Measurements from ENCODE around the gene MATR3.

MATR3 gene

DNA sequence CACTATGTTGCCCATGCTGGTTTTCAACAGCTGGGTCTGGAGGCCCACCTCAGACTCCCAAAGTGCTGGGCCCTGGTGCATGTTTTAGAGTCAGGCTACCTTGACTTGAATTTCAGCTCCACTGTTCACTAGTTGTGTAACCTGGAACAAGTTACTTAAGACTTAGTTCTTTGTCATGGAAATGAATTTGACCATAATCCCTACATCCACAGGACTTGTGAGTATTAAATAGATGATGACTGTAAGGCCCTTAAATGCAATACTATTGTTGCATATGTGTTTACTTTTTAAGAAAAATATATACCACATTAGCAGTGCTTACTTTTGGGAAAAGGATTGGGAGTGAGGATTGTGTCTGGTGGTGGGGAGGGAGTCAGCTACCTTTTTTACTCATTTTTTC lies 64.5 kb downstream of the MATR3 start:
- no peak for DNase-seq

DNA sequence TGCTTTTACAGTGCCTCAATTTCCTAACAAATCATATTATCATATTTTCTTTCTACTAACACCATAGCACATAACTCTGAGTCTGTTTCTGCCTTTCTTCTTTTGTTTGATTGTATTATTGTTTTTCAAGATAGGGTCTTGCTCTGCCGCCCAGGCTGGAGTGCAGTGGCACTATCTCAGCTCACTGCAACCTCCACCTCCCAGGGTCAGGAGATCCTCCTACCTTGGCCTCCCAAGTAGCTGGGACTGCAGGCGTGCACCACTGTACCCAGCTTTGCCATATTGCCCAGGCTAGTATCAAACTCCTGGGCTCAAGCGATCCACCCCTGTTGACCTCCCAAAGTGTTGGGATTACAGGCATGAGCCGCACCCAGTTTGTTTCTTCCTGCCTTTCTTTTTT lies 66.8 kb downstream of the MATR3 start:
- no peak for DNase-seq

DNA sequence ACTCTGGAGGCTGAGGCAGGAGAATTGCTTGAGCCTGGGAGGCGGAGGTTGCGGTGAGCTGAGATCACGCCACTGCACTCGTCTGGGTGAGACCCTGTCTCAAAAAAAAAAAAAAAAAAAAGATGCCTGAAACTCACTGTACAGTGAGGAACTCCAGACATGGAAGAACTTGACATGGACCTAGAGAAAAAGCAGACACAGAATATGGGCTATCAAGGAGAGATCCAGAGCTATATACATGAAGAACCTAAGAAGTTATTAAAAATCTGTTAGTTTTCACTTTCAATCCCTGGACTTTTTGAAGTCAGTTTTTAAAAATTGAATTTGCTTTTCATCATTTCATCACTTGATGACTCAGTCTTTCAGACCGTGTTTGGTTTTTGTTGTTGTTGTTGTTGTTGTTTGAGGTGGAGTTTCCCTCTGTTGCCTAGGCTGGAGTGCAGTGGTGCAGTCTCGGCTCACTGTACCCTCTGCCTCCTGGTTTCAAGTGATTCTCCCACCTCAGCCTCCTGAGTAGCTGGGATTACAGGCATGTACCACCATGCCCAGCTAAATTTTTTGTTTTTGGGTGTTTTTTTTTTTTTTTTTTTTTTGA lies 68.4 kb downstream of the MATR3 start:
- DNase-seq = no peak

DNA sequence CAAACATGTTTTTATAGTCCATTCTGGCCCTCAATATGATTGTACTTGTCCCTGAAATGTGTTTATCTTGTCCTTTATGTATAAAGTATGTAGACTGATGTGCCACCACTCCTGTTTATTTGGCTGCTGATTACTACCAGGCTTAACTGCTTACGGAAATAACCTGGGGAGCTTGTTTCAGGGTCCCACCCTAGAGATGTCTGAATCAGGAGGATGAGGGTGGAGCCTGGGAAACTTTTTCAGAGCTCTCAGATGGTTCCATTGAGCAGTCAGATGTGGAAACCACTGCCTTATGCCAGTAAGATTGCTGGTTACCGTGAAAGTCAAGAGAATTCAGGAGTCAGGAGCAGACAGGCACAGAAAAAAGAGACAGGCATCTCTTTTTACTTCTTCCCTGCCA lies 70.4 kb downstream of the MATR3 start:
- no peak for DNase-seq

DNA sequence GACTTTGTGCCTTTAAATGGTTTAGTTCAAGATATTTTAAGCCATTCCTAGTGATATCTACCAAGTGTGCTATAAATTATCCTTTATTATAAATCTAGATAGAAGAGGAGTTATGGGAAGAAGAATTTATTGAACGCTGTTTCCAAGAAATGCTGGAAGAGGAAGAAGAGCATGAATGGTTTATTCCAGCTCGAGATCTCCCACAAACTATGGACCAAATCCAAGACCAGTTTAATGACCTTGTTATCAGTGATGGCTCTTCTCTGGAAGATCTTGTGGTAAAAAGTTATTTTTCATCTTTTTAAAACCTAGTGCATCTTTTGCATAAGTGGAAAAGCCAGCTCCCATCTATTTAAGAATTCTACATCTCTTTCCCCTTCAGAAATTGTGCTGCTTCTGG lies 70.9 kb downstream of the MATR3 start:
- no peak for DNase-seq

DNA sequence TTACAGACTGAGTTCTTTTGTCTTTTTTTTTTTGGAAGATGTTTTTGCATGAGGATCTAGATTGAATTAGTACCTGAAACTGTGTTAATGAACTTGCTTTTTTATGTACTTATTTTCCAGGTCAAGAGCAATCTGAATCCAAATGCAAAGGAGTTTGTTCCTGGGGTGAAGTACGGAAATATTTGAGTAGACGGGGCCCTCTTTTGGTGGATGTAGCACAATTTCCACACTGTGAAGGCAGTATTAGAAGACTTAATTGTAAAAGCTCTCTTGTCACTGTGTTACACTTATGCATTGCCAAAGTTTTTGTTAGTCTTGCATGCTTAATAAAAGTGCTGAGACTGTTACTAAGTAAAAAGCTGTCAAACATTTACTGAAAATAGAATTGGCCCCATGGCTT lies 75.1 kb downstream of the MATR3 start:
- DNase-seq = no peak

DNA sequence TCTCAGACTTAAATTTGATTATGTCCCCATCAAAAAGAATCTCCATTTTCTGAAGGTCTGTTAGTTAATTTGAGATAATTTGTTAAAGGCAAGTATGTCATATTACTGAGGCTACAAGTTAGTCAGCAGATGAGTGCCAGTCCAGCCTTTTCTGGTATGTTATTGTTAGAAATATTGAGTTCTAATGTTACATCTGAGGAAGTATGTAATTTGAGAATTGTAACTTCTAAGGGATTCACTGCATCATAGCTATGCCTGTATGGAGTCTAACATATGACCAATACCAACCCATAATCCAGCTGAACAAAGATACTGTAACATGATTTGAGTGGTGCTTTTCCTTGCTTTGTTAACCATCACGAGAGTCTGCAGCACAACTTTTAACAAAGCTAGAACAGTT lies 75.6 kb downstream of the MATR3 start:
- DNase-seq = no peak

DNA sequence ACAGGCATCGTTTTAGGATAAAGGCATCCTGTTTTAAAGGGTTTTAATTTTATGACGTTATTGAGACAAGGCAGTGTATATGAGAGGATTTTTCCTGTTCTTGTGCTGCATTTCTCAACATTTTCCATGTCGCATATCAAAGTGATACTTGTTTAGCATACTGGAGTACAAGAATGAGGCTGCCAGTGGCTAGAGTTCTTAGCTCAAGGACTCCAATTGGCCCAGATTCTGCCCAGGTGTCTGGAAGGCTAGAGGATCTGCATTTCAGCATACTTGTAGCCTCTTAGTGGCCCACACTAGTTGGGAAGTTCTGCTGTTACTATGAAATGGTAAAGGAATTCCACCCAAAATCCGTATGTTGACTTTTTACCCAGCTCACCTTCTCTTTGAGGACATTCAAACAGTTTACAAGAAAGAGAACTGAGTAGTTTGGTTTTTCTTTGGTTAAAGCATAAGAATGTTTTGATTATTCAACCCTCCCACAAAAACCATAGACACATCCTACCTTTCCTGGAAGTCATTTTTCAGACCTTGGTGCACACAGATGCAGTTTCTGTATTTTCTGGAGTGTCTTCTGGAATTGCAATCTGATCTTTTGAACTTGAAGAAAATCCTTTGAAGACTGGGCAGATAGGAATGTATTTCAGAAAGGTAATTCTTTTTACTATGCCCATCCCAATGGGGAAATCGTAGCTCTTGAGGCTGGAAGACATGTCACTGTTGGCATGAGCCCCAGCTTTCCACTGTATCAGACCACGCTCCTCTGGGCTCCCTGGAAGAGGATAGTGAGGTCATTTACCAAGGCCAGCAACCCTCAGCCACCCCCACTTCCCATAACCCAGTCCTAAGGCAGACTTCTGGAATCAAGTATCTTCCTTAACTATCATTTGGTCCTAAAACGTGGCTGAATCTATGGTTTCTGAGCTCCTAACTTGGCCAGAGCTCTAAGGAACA lies 78.2 kb downstream of the MATR3 start:
- no peak for DNase-seq

DNA sequence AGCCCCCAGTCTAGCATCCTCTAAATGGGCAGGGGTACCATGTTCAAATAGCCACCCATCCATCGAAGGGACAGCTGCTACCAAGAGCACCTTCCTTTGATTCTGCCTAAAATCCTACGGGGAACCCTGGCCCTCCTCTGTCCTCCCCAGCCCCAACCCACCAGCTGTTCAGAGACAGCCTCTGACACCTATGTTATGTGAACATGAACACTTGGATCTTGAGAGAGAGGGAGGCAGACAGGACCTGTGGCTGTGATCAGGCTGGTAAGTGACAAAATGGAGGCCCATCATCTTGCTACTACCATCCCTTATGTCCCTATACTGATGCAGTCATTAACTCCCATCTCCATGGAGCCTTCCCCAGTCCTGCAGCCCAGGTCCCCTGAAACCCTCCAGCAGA lies 81.4 kb downstream of the MATR3 start:
- no peak for DNase-seq

DNA sequence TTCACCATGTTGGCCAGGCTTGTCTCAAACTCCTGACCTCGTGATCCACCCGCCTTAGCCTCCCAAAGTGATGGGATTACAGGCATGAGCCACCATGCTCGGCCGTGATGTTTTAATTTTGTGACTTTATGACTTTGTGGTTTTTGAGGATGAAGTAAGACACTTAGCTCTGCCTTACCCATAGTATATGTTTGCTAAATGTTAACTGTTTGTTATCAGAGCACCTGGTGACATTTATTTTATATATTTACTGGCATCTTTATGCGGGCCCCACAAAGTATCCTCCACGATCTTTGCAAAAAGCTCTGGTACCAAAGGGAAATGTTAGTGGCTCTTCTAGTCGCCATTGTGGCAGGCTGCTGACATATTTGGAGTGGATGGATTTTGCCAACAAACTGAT lies 82.8 kb downstream of the MATR3 start:
- DNase-seq = no peak

DNA sequence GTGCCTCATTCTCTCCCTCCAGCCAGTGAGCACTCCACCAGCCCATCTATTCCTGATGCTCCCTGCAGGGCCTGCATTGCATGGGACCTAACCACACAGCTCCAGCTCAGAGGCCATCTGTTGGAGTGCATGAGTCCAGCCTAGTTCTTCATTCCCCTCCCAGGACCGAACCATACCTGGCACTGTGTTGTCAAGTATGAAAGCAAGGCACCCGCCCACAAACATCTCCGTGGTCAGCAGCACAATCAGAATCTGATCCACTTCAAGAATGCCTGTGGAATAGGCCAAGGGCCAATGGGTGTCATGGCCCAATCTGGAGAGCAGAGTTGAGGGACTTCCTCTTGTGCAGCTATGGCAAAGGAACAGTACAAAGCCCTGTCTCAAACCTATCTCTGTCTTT lies 83.7 kb downstream of the MATR3 start:
- no peak for DNase-seq

DNA sequence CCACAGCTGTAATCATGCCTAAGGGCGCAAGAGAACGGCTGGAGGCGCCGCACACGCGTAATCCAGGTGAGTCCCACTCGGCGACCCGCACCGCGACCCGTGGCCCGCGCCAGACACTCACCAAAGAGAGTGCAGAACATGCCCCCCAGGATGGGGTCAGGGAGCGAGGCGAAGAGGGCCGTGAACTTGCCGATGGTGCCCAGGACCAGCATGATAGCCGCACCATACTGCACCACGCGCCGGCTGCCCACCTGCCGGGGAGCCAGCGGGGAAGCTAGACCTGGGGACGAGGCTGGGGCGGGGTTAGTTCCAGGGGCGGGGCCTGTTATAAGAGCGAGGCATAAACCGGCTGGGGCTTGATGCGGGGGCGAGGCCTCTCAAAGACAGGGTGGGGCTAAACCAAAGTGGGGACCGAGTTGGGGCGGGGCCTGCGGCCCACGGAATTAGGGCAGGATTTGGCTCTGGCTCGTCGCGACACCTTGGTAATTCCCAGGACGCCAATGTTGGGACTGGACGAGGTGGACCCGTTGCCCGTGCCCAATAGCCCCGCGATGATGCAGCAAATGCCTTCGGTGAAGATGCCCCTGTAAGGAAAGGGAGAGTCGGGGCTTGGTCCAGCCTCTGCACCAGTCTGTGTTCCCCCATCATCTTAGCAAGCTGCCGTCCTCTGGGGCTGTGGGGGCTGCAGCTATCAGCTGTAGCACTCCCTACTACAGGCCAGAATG lies 84.7 kb downstream of the MATR3 start:
- no peak for DNase-seq

DNA sequence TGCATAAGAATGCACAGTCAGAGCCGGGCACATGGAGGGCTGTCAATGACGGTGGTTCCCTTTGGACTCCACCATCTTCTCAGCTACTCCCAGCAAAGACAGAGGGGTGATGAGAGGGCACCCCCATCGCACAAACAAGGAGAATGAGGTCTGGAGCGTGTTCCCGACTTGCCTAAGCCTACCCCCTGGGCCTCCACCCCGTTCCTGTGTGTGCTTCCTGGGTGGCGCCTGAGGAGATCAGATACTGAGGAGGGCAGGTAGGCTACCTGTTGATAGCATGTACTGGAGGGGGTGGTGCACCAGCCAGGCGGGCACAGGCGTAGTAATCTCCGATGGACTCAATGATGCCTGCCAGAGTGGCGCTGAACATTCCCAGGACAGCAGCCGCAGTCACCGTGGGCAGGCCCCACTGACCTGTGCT lies 85.4 kb downstream of the MATR3 start:
- DNase-seq = no peak

DNA sequence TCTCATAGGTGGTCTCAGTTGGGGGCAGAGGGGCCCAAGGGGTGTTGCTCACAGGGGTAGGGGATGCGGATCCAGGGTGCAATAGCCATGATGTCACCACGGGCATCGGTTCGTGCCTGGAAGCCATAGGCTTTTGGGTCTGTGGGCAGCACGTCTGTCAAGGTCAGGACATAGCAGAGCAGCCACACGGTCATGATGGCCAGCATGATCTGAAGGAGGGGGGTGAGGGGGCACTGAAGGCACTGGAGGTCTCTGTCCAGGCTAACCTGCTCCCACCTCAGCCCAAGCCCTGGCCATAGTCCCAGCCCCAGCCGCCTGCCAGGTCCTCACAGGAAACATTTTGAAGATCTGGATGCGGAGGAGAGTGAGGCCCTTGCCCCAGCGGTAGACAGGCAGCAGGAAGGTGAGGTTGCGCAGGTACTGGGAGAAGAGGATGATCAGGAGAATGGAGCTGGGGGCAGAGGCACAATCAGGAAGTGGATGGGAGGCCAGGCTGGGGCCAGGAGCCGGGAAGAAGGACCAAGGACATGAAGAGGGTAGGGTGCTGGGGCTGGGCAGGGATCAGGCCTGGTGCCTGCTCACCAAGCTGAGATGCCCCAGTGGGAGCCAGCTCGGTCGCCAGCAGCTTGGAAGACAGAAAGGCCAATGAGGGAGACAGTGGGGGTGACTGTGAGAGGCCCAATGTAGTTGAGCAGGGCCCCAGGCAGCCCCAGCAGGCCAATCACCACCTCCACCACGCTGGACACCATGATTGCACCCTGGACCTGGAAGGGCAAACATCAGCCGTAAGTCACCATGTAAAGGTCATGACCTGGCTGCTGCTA lies 86.3 kb downstream of the MATR3 start:
- no peak for DNase-seq

Measured in CD4-positive, alpha-beta T cell treated with Interferon gamma for 1 hour (primary cell).